Liver (tissue), 9 donors: ENCODE measurements around the gene PPP1R16B. TPM values are rescaled to one million over a fixed set of nuclear protein-coding genes. Genes with fewer than 3 reads are reported as not detected.

Experiments used
- DNase-seq: peaks from one replicate; pipeline ENCODE4 v3.0.0-alpha.2; 2017; ENCODE audit warnings: low spot score
- H3K27ac ChIP-seq, 2 donors: one replicate each; pipeline ENCODE4 v1.7.0; 2013; ENCODE audit warnings: inconsistent platforms in 2 of 2, low read length in 2 of 2, control low read depth in 1 of 2, low read depth in 1 of 2, mild to moderate bottlenecking in 1 of 2
- H3K27me3 ChIP-seq, 4 donors: one replicate each; pipeline versions ENCODE4 v1.6.1 to v1.7.0; 2013; ENCODE audit warnings: low read length in 3 of 4, inconsistent platforms in 1 of 4, mild to moderate bottlenecking in 1 of 4, moderate library complexity in 1 of 4; ENCODE audit not compliant: control insufficient read depth in 4 of 4, insufficient read depth in 4 of 4
- H3K36me3 ChIP-seq, 4 donors: one replicate each; pipeline versions ENCODE4 v1.6.1 to v1.7.0; 2013; ENCODE audit warnings: low read length in 3 of 4, mild to moderate bottlenecking in 3 of 4, low read depth in 1 of 4, moderate library complexity in 1 of 4; ENCODE audit not compliant: control insufficient read depth in 4 of 4, insufficient read depth in 3 of 4
- H3K4me1 ChIP-seq, 4 donors: one replicate each; pipeline versions ENCODE4 v1.6.1 to v1.7.0; 2013; ENCODE audit warnings: low read length in 3 of 4, mild to moderate bottlenecking in 3 of 4, moderate library complexity in 1 of 4; ENCODE audit not compliant: control insufficient read depth in 4 of 4, insufficient read depth in 4 of 4
- H3K4me3 ChIP-seq, 3 donors: one replicate each; pipeline versions ENCODE4 v1.6.1 to v1.7.0; 2013; ENCODE audit warnings: low read length in 3 of 3, control low read depth in 1 of 3, low read depth in 1 of 3, mild to moderate bottlenecking in 1 of 3
- H3K9ac ChIP-seq, 2 donors: one replicate each; pipeline ENCODE4 v1.7.0; 2013; ENCODE audit warnings: low read length in 2 of 2, mild to moderate bottlenecking in 2 of 2, moderate library complexity in 2 of 2, control low read depth in 1 of 2, low read depth in 1 of 2
- H3K9me3 ChIP-seq, 4 donors: one replicate each; pipeline versions ENCODE4 v1.6.1 to v1.7.0; 2013; ENCODE audit warnings: low read length in 3 of 4; ENCODE audit not compliant: control insufficient read depth in 4 of 4
- EGR1 ChIP-seq, 2 donors: IDR thresholded peaks; 2 replicates each; pipeline ENCODE4 v1.6.1; 2016 to 2018; ENCODE audit warnings: antibody characterized with exemption in 2 of 2, low read depth in 2 of 2
- FOXA1 ChIP-seq: IDR thresholded peaks from 2 replicates; pipeline ENCODE4 v1.6.1; 2016; ENCODE audit warnings: antibody characterized with exemption
- FOXA2 ChIP-seq: IDR thresholded peaks from 2 replicates; pipeline ENCODE4 v1.6.1; 2016; ENCODE audit warnings: antibody characterized with exemption
- GABPA ChIP-seq, 2 donors: IDR thresholded peaks in 1 of 2; conservative IDR thresholded peaks in 1 of 2; 2 replicates each; pipeline ENCODE4 v1.6.1; 2016; ENCODE audit warnings: antibody characterized with exemption in 2 of 2, mild to moderate bottlenecking in 1 of 2, moderate library complexity in 1 of 2
- HNF4A ChIP-seq, 2 donors: conservative IDR thresholded peaks; 2 replicates each; pipeline ENCODE4 v1.6.1; 2016; ENCODE audit warnings: antibody characterized with exemption in 2 of 2, mild to moderate bottlenecking in 2 of 2
- HNF4G ChIP-seq: IDR thresholded peaks from 2 replicates; pipeline ENCODE4 v1.6.1; 2016; ENCODE audit warnings: antibody characterized with exemption
- JUND ChIP-seq, 2 donors: IDR thresholded peaks; 2 replicates each; pipeline ENCODE4 v1.6.1; 2016; ENCODE audit warnings: antibody characterized with exemption in 2 of 2
- NR2F2 ChIP-seq: IDR thresholded peaks from 2 replicates; pipeline ENCODE4 v1.6.1; 2016; ENCODE audit warnings: antibody characterized with exemption
- RAD21 ChIP-seq, 2 donors: IDR thresholded peaks; 2 replicates each; pipeline ENCODE4 v1.6.1; 2016; ENCODE audit warnings: antibody characterized with exemption in 2 of 2, mild to moderate bottlenecking in 2 of 2
- REST ChIP-seq: IDR thresholded peaks from 2 replicates; pipeline ENCODE4 v1.6.1; 2016; ENCODE audit warnings: antibody characterized with exemption, mild to moderate bottlenecking
- SP1 ChIP-seq: IDR thresholded peaks from 2 replicates; pipeline ENCODE4 v1.6.1; 2018; ENCODE audit warnings: antibody characterized with exemption, mild to moderate bottlenecking
- TAF1 ChIP-seq: conservative IDR thresholded peaks from 2 replicates; pipeline ENCODE4 v1.6.1; 2016; ENCODE audit warnings: antibody characterized with exemption, mild to moderate bottlenecking
- YY1 ChIP-seq: IDR thresholded peaks from 2 replicates; pipeline ENCODE4 v1.6.1; 2016; ENCODE audit warnings: antibody characterized with exemption, mild to moderate bottlenecking
- WGBS: extraction: QIAGEN DNeasy Blood & Tissue Kit; methylation state at CpG from one replicate; pipeline ENCODE4 v1.1.7; 2013; 5-methylcytosine and 5-hydroxymethylcytosine counted together
- polyA plus RNA-seq, 2 donors: library from polyadenylated mRNA; stranded (reverse) in 1 of 2; unstranded in 1 of 2; fragments of 200-250 nt in 1 of 2; fragments of >200 nt in 1 of 2; fragmentation: Nextera tagmentation in 1 of 2; extraction: Ambion mirVana in 1 of 2; gene quantifications; one replicate each; pipeline versions ENCODE4 v1.2.1 to v1.2.3, GENCODE V29; 2013 to 2015
- total RNA-seq, 2 donors: library from RNA; depleted of rRNA; stranded (reverse); fragments of >200 nt; gene quantifications; one replicate each; pipeline ENCODE4 v1.2.3, GENCODE V29; 2014
- TF ChIP-seq, protein P1 (sequence below): IDR thresholded peaks from 2 replicates; pipeline ENCODE4 v1.6.1; 2016; ENCODE audit warnings: antibody characterized with exemption
- TF ChIP-seq, protein P2 (sequence below): fragments of 150-350 bp; IDR thresholded peaks from 2 replicates; pipeline ENCODE4 v1.5.1; 2017; ENCODE audit warnings: improper control_type of control experiment, low read depth, low read length; ENCODE audit not compliant: missing input control
- TF ChIP-seq, protein P3 (sequence below): IDR thresholded peaks from 2 replicates; pipeline ENCODE4 v1.6.1; 2016; ENCODE audit warnings: antibody characterized with exemption
- donor health status: healthy.
- donor health status: healthy.
- donor health status: healthy.
- donor health status: healthy.
- donor health status: healthy.

PPP1R16B gene
- total and polyA plus RNA-seq, 4 donors: 0.84 to 5.7 (median 1.2) TPM

- no peak for TF ChIP-seq REST
These were observed 33.9 kb upstream of the PPP1R16B start (continued) for GRCh38 chr20:38771621-38772020.

GRCh38 chr20:38774167-38774566 is 31.3 kb upstream of the PPP1R16B start:
- TF ChIP-seq NR2F2 (no peak), YY1 (no peak), GABPA (IDR thresholded peaks at IDR 0.05 in 1 of 2, conservative IDR thresholded peaks at IDR 0.05 in 1 of 2) (no peak), SP1 (no peak), HNF4G (no peak), TAF1 (no peak), RAD21 (IDR thresholded peaks at IDR 0.05) (no peak), FOXA1 (no peak), EGR1 (IDR thresholded peaks at IDR 0.05; ENCODE audit: low read depth in 2 of 2) (no peak), HNF4A (conservative IDR thresholded peaks at IDR 0.05) (no peak), JUND (IDR thresholded peaks at IDR 0.05) (no peak)
- TF ChIP-seq, protein P1, sequence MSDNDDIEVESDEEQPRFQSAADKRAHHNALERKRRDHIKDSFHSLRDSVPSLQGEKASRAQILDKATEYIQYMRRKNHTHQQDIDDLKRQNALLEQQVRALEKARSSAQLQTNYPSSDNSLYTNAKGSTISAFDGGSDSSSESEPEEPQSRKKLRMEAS: no peak
- TF ChIP-seq, protein P2, sequence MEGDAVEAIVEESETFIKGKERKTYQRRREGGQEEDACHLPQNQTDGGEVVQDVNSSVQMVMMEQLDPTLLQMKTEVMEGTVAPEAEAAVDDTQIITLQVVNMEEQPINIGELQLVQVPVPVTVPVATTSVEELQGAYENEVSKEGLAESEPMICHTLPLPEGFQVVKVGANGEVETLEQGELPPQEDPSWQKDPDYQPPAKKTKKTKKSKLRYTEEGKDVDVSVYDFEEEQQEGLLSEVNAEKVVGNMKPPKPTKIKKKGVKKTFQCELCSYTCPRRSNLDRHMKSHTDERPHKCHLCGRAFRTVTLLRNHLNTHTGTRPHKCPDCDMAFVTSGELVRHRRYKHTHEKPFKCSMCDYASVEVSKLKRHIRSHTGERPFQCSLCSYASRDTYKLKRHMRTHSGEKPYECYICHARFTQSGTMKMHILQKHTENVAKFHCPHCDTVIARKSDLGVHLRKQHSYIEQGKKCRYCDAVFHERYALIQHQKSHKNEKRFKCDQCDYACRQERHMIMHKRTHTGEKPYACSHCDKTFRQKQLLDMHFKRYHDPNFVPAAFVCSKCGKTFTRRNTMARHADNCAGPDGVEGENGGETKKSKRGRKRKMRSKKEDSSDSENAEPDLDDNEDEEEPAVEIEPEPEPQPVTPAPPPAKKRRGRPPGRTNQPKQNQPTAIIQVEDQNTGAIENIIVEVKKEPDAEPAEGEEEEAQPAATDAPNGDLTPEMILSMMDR: no peak
- H3K9ac ChIP-seq: no peak overlapping the region
- WGBS: 96% methylated on average over 2 of the region's 2 CpGs

DNA sequence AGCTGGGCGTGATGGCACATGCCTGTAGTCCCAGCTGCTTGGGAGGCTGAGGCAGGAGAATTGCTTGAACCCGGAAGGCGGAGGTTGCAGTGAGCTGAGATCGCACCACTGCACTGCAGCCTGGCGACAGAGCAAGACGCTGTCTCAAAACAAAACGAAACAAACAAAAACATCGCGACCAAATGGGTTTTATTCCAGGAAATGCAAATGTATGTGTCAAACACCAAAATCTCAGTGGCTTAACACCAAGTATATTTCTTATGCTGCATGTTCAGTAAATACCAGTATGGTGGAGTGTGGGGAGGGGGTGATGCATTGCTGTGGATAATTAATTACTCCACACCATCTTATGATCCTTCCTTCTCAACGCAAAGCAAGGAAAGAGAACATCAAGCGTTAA is 29.1 kb upstream of the PPP1R16B start:
- Histone ChIP-seq H3K9me3 (no peaks in the 10 kb centered on the region), H3K27me3 (no peaks in the 10 kb centered on the region), H3K4me3 (no peak overlapping the region), H3K9ac (no peak overlapping the region), H3K4me1 (no peaks in the 10 kb centered on the region), H3K27ac (no peak overlapping the region), H3K36me3 (peaks cover 9 to 22% (median 11%) of the 10 kb centered on the region in 4 donors)
- no peak for TF ChIP-seq EGR1 (IDR thresholded peaks at IDR 0.05; ENCODE audit: low read depth in 2 of 2)
- TF ChIP-seq FOXA2: no peak
- TF ChIP-seq, protein P3, sequence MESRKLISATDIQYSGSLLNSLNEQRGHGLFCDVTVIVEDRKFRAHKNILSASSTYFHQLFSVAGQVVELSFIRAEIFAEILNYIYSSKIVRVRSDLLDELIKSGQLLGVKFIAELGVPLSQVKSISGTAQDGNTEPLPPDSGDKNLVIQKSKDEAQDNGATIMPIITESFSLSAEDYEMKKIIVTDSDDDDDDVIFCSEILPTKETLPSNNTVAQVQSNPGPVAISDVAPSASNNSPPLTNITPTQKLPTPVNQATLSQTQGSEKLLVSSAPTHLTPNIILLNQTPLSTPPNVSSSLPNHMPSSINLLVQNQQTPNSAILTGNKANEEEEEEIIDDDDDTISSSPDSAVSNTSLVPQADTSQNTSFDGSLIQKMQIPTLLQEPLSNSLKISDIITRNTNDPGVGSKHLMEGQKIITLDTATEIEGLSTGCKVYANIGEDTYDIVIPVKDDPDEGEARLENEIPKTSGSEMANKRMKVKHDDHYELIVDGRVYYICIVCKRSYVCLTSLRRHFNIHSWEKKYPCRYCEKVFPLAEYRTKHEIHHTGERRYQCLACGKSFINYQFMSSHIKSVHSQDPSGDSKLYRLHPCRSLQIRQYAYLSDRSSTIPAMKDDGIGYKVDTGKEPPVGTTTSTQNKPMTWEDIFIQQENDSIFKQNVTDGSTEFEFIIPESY: no peak
- no peak for TF ChIP-seq FOXA1
- TF ChIP-seq RAD21 (IDR thresholded peaks at IDR 0.05): no peak
- TF ChIP-seq, protein P2: no peak
- TF ChIP-seq, protein P1: no peak
- TF ChIP-seq YY1: no peak
- TF ChIP-seq GABPA (IDR thresholded peaks at IDR 0.05 in 1 of 2, conservative IDR thresholded peaks at IDR 0.05 in 1 of 2): no peak
- no peak for TF ChIP-seq JUND (IDR thresholded peaks at IDR 0.05)
- no peak for DNase-seq
- 93% methylated on average over 11 of the region's 11 CpGs for WGBS

More at GRCh38 chr20:38774167-38774566, 31.3 kb upstream of the PPP1R16B start:
- DNase-seq: no peak
- H3K9me3 ChIP-seq: no peaks in the 10 kb centered on the region
- H3K27me3 ChIP-seq: no peaks in the 10 kb centered on the region
- no peak overlapping the region for H3K4me3 ChIP-seq
- no peak overlapping the region for H3K27ac ChIP-seq
- peaks cover 0 to 4% (median 0%) of the 10 kb centered on the region in 4 donors for H3K4me1 ChIP-seq
- peaks cover 9 to 24% (median 14%) of the 10 kb centered on the region in 4 donors for H3K36me3 ChIP-seq
